ENCODE data around the gene PDE4B.

- TF ChIP-seq CTCF (optimal IDR thresholded peaks at IDR 0.05 in 1 of 3, IDR thresholded peaks at IDR 0.05 in 1 of 3, conservative IDR thresholded peaks at IDR 0.05 in 1 of 3; ENCODE audit: extremely low read depth in 1 of 3, insufficient read depth in 2 of 3, low read length in 3 of 3) (no peak), EZH2 (IDR thresholded peaks at IDR 0.05; ENCODE audit: low read length) (no peak)
These were observed 498.8 kb downstream of the PDE4B start for GRCh38 chr1:66291531-66291864.

Measured in keratinocyte (primary cell).